GM13976 (cell line): Measurements from ENCODE around the gene GDF7.

ENCODE experiments used
- DNase-seq: peaks from one replicate; pipeline ENCODE4 v3.0.0; 2012; ENCODE audit warnings: low spot score
- CTCF ChIP-seq: IDR thresholded peaks from 2 replicates; pipeline ENCODE4 v1.5.1; 2012; ENCODE audit warnings: borderline replicate concordance, mild to moderate bottlenecking; ENCODE audit not compliant: insufficient read depth; ENCODE audit errors: extremely low read depth, missing control alignments, control extremely low read depth
- in situ Hi-C: fragments of 300-500 bp; cut with MboI; formaldehyde crosslinking; loops from one replicate; pipeline ENCODE4 v1.12.0; 2022; ENCODE audit warnings: low sequenced_read_pairs, mixed read lengths, inconsistent platforms; ENCODE audit not compliant: unreplicated experiment

GDF7 gene

GRCh38 chr2:20647738-20648137, 19.2 kb upstream of the GDF7 start:
- no peak for DNase-seq
- in situ Hi-C loops, result loop anchor here (25.0 kb wide), 2 partner anchors 410 to 510 kb away; partner anchors contain the start of gene SDC1

GRCh38 chr2:20648206-20648605, 18.7 kb upstream of the GDF7 start:
- in situ Hi-C loops, result loop anchor here (25.0 kb wide), 2 partner anchors 411 to 511 kb away; partner anchors contain the start of gene SDC1
- DNase-seq, result no peak
- TF ChIP-seq CTCF, result no peak

More at GRCh38 chr2:20647738-20648137, 19.2 kb upstream of the GDF7 start:
- no peak for TF ChIP-seq CTCF

DNA sequence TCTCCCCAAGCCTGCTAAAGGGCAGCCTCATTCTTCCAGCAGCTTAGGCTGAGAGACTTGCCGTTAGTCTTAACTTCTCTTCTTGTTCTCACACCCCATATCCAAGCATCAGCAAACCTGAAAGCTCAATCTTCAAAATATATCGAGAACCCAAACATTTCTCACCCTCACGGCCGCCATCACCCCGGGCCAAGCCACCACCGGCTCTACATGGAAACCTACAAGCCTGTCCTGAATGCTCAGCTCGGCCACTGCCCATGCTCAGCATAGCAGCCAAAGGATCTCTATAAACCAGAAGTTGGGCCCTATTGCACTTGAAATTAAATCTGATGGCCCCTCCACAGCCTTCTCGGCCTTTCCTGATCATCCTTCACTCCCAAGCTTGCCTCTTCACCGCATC, 18.1 kb upstream of the GDF7 start:
- in situ Hi-C loops, result loop anchor here (25.0 kb wide), 2 partner anchors 412 to 512 kb away; partner anchors contain the start of gene SDC1
- no peak for DNase-seq
- no peak for TF ChIP-seq CTCF

- DNase-seq, result no peak
- no peak for TF ChIP-seq CTCF
- in situ Hi-C loops, result loop anchor here (25.0 kb wide), 2 partner anchors 412 to 512 kb away; partner anchors contain the start of gene SDC1
Observed at GRCh38 chr2:20649576-20649975, 17.4 kb upstream of the GDF7 start.

GRCh38 chr2:20649976-20650375, 17.0 kb upstream of the GDF7 start:
- no peak for DNase-seq
- in situ Hi-C loops, result loop anchor here (25.0 kb wide), 2 partner anchors 413 to 513 kb away; partner anchors contain the start of gene SDC1
- TF ChIP-seq CTCF, result no peak

GRCh38 chr2:20650393-20650876, 16.5 kb upstream of the GDF7 start:
- in situ Hi-C loops, result no loop called here
- TF ChIP-seq CTCF, result no peak
- peak; percentile 64 for DNase-seq
